ENCODE measurements around the gene TAS2R7. TPM values are rescaled to one million over a fixed set of nuclear protein-coding genes. Genes with fewer than 3 reads are reported as not detected.

TAS2R7 gene
- total RNA-seq, 1 experiment from 2014 or later = not detected

DNA sequence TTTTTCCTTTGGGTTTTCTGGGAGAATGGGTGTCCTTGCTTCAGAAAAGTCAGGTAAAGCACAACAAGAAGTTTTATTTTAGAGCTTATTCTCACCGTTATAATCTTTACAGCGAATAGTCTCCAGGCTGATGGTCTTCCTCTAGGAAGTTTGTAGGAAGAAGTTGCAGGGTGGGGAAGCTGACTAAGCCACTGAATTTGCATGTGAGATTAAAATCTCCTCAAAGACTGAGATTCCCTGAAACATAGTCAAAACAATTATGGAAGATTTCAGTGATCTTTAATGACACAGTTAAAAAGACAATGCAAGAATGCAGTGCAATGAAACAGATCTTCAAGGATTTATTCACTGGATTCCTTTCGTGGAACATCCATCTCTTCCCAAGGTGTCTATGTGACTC, 22.5 kb upstream of the TAS2R7 start:
- no peak for DNase-seq
- no peak overlapping the region for H3K18ac ChIP-seq (ENCODE audit: insufficient read length, low read depth, low read length)
- no peaks in the 10 kb centered on the region for H3K79me2 ChIP-seq (ENCODE audit: insufficient read depth, low read length)
- no peak overlapping the region for H4K8ac ChIP-seq (replicated peaks; ENCODE audit: insufficient read length, low read depth, low read length)
- no peak overlapping the region for H4K91ac ChIP-seq (ENCODE audit: insufficient read length, low read depth, low read length)
- no peak overlapping the region for H3K4me2 ChIP-seq (ENCODE audit: insufficient read depth, insufficient read length, low read length)
- H4K5ac ChIP-seq (ENCODE audit: insufficient read length, low read depth, low read length) = no peak overlapping the region
- H3K27me3 ChIP-seq (ENCODE audit: insufficient read depth, low read length) = no peaks in the 10 kb centered on the region
- H3K27ac Mint-ChIP-seq = no peak overlapping the region
- H3K27ac ChIP-seq (ENCODE audit: insufficient read length, low read depth, low read length) = no peak overlapping the region
- no peak overlapping the region for H2BK20ac ChIP-seq (ENCODE audit: low read depth, low read length, poor library complexity, severe bottlenecking)
- H2BK12ac ChIP-seq (ENCODE audit: insufficient read length, low read depth, low read length) = no peak overlapping the region
- H2BK120ac ChIP-seq (ENCODE audit: low read depth, low read length, poor library complexity, severe bottlenecking) = no peak overlapping the region
- H3K23me2 ChIP-seq (ENCODE audit: insufficient read length, low read depth, low read length, poor library complexity, severe bottlenecking) = no peaks in the 10 kb centered on the region
- H3K9me3 ChIP-seq (ENCODE audit: control insufficient read depth, low read depth, low read length) = no peaks in the 10 kb centered on the region
- H4K20me1 ChIP-seq (ENCODE audit: control insufficient read depth, insufficient read depth, insufficient read length) = no peaks in the 10 kb centered on the region
- H3K23ac ChIP-seq (ENCODE audit: insufficient read length, low read depth, low read length) = no peak overlapping the region
- no peaks in the 10 kb centered on the region for H3K79me1 ChIP-seq (ENCODE audit: insufficient read depth, low read depth, low read length, poor library complexity, severe bottlenecking)
- H3T11ph ChIP-seq (ENCODE audit: low read length) = no peak overlapping the region
- H3K14ac ChIP-seq (ENCODE audit: insufficient read depth, low read length) = no peak overlapping the region
- no peaks in the 10 kb centered on the region for H3K9me3 Mint-ChIP-seq
- WGBS (ENCODE audit: extremely low coverage, insufficient read length, low lambda C conversion rate) = no CpG with 5 or more reads among the region's 3 CpGs
- no peak overlapping the region for H3K4me3 Mint-ChIP-seq
- H3K4me1 ChIP-seq (ENCODE audit: insufficient read depth, low read length) = no peaks in the 10 kb centered on the region
- TF ChIP-seq, protein P1, sequence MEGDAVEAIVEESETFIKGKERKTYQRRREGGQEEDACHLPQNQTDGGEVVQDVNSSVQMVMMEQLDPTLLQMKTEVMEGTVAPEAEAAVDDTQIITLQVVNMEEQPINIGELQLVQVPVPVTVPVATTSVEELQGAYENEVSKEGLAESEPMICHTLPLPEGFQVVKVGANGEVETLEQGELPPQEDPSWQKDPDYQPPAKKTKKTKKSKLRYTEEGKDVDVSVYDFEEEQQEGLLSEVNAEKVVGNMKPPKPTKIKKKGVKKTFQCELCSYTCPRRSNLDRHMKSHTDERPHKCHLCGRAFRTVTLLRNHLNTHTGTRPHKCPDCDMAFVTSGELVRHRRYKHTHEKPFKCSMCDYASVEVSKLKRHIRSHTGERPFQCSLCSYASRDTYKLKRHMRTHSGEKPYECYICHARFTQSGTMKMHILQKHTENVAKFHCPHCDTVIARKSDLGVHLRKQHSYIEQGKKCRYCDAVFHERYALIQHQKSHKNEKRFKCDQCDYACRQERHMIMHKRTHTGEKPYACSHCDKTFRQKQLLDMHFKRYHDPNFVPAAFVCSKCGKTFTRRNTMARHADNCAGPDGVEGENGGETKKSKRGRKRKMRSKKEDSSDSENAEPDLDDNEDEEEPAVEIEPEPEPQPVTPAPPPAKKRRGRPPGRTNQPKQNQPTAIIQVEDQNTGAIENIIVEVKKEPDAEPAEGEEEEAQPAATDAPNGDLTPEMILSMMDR (conservative IDR thresholded peaks at IDR 0.05) = no peak
- no peak overlapping the region for H2AFZ ChIP-seq (ENCODE audit: low read length)
- no peak overlapping the region for H3K4ac ChIP-seq (ENCODE audit: low read depth, low read length)
- no peak overlapping the region for H3K9ac ChIP-seq (ENCODE audit: extremely low read depth, insufficient read length, low read length)
- H2BK15ac ChIP-seq (ENCODE audit: low read depth, low read length) = no peak overlapping the region
- H3K56ac ChIP-seq (ENCODE audit: insufficient read length, low read depth, low read length) = no peak overlapping the region
- no peak overlapping the region for H2AK5ac ChIP-seq (ENCODE audit: insufficient read length, low read length)
- H2BK5ac ChIP-seq (ENCODE audit: insufficient read length, low read length) = no peak overlapping the region
- no peaks in the 10 kb centered on the region for H3K27me3 Mint-ChIP-seq (ENCODE audit: low read depth)
- no peaks in the 10 kb centered on the region for H3K4me1 Mint-ChIP-seq
- no peaks in the 10 kb centered on the region for H3K36me3 Mint-ChIP-seq (ENCODE audit: insufficient read depth in 1 of 3, low read depth in 3 of 3)

Data from H9 (cell line).